Fibroblast of lung (primary cell): ENCODE data around the gene NUFIP2.

Experiments used
- EZH2 ChIP-seq: IDR thresholded peaks from 2 replicates; pipeline ENCODE4 v1.5.1; 2012; ENCODE audit warnings: low read length, control low read depth, mild to moderate bottlenecking; ENCODE audit errors: missing control alignments
- TF ChIP-seq, protein P1 (sequence below), 2 donors: IDR thresholded peaks in 1 of 2; conservative IDR thresholded peaks in 1 of 2; 1 replicate in 1 of 2; 2 replicates in 1 of 2; pipeline ENCODE4 v1.5.1; 2011 to 2012; ENCODE audit warnings: low read length in 2 of 2, control low read depth in 1 of 2, inconsistent platforms in 1 of 2, low read depth in 1 of 2, mild to moderate bottlenecking in 1 of 2

DNA sequence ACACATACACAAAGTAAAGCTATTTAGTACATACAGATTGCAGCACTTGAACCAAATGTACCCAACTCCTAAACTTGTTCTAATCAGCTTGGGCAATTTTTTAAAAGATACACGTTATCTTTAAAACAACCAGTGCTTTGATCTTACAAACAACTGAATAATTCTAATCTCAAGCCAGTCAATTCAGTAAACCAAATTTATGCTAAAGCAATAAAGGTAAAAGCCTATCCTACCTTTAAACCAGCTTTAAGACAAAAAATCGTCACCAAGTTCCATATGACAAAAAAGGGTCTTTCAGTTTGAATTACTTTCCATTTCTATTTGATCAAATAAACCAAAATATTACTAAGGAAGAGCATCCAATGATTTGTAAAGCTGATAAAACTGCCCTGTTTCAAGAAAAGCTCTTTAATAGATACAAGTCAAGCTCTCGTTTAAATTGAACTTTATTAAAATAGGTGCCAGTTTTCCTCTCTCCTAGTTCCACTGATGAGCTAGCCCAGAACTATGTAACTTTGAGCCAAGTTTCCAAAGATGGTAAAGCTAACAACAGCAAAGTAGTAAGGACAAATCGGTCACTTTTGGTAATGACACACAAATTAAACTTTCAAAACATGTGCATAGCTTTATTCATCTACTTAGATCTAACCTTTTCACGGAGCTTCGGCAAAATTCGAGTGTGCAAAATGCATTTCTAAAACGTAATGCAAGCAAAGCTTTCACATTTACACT lies 37.0 kb downstream of the NUFIP2 start:
- TF ChIP-seq, protein P1, sequence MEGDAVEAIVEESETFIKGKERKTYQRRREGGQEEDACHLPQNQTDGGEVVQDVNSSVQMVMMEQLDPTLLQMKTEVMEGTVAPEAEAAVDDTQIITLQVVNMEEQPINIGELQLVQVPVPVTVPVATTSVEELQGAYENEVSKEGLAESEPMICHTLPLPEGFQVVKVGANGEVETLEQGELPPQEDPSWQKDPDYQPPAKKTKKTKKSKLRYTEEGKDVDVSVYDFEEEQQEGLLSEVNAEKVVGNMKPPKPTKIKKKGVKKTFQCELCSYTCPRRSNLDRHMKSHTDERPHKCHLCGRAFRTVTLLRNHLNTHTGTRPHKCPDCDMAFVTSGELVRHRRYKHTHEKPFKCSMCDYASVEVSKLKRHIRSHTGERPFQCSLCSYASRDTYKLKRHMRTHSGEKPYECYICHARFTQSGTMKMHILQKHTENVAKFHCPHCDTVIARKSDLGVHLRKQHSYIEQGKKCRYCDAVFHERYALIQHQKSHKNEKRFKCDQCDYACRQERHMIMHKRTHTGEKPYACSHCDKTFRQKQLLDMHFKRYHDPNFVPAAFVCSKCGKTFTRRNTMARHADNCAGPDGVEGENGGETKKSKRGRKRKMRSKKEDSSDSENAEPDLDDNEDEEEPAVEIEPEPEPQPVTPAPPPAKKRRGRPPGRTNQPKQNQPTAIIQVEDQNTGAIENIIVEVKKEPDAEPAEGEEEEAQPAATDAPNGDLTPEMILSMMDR (conservative IDR thresholded peaks at IDR 0.05 in 1 of 2, IDR thresholded peaks at IDR 0.05 in 1 of 2; ENCODE audit: low read depth in 1 of 2, low read length in 2 of 2) = no peak
- TF ChIP-seq EZH2 = no peak
